ENCODE data around the gene MMP24. TPM values are rescaled to one million over a fixed set of nuclear protein-coding genes. Genes with fewer than 3 reads are reported as not detected.
A peak's percentile ranks its signal among the peaks of the same experiment; 100 is the strongest.

The MMP24 gene
- total and polyA plus RNA-seq, 2 of the 13 experiments (the other 11 are each of a cell fraction or from before 2014, with no cell fraction given) = 0.29 to 0.35 TPM

- TF ChIP-seq THRA (CRISPR knock-in tag; IDR thresholded peaks at IDR 0.05; ENCODE audit: borderline replicate concordance) = peak; percentile 71
- peak; percentile 93; the same call in 1 of the 2 replicates for TF ChIP-seq ATRX (CRISPR knock-in tag; IDR thresholded peaks at IDR 0.05; ENCODE audit: borderline replicate concordance)
- no peak for TF ChIP-seq PHF21A (CRISPR knock-in tag; IDR thresholded peaks at IDR 0.05)
- peak; percentile 44; the same call in 1 of the 2 replicates for TF ChIP-seq TGIF2 (CRISPR knock-in tag; IDR thresholded peaks at IDR 0.05)
- TF ChIP-seq AHR (CRISPR knock-in tag; IDR thresholded peaks at IDR 0.05) = no peak
- peak; percentile 65; the same call in 1 of the 2 replicates for TF ChIP-seq ZNF616 (CRISPR knock-in tag; IDR thresholded peaks at IDR 0.05; ENCODE audit: low read depth)
- peak; percentile 75 for TF ChIP-seq ZNF687 (CRISPR knock-in tag; IDR thresholded peaks at IDR 0.05)
- TF ChIP-seq ZNF704 (CRISPR knock-in tag; IDR thresholded peaks at IDR 0.05; ENCODE audit: borderline replicate concordance) = no peak
- TF ChIP-seq MTF1 (CRISPR knock-in tag; IDR thresholded peaks at IDR 0.05) = no peak
- TF ChIP-seq ZNF503 (CRISPR knock-in tag; IDR thresholded peaks at IDR 0.05) = no peak
- TF ChIP-seq BORCS8-MEF2B (CRISPR knock-in tag; IDR thresholded peaks at IDR 0.05) = peak; percentile 56; the same call in 1 of the 2 replicates
- no peak for TF ChIP-seq ATF7-NPFF (CRISPR knock-in tag; IDR thresholded peaks at IDR 0.05; ENCODE audit: low read depth)
- TF ChIP-seq PAF1 (CRISPR knock-in tag; IDR thresholded peaks at IDR 0.05) = no peak
- no peak for TF ChIP-seq ZNF446 (CRISPR knock-in tag; IDR thresholded peaks at IDR 0.05)
- peak; percentile 17; the same call in 1 of the 2 replicates for TF ChIP-seq NFE2 (CRISPR knock-in tag; IDR thresholded peaks at IDR 0.05)
- TF ChIP-seq ZNF20 (CRISPR knock-in tag; IDR thresholded peaks at IDR 0.05) = no peak
- TF ChIP-seq HNF4A (CRISPR knock-in tag; IDR thresholded peaks at IDR 0.05) = no peak
- TF ChIP-seq ZNF629 (CRISPR knock-in tag; conservative IDR thresholded peaks at IDR 0.05) = peak; percentile 47
- peak; percentile 85; the same call in 1 of the 2 replicates for TF ChIP-seq ZNF296 (CRISPR knock-in tag; conservative IDR thresholded peaks at IDR 0.05)
- TF ChIP-seq MZF1 (CRISPR knock-in tag; IDR thresholded peaks at IDR 0.05; ENCODE audit: borderline replicate concordance) = no peak
- TF ChIP-seq DR1 (CRISPR knock-in tag; IDR thresholded peaks at IDR 0.05) = no peak; the same call in 1 of the 2 replicates
Measured at GRCh38 chr20:35303735-35304491, 77.4 kb downstream of the MMP24 start (continued).

All from HepG2 (cell line).